Stimulated activated CD8-positive, alpha-beta memory T cell treated with anti-CD3 and anti-CD28 coated beads, Interleukin-15, amount 100 ng/mL, for 24 hours (primary cell): ENCODE results near the gene PARP15.
"Not testable (repeated sequence)": the region's sequence is repeated elsewhere in the genome, so short reads cannot be mapped to it uniquely, and the experiment has no call there.

ENCODE experiments used
- DNase-seq: peaks from one replicate; pipeline ENCODE4 v3.0.0-alpha.2; 2020; ENCODE audit warnings: low read depth

PARP15 gene

GRCh38 chr3:122665881-122666280 is 88.4 kb downstream of the PARP15 start:
- DNase-seq: no peak

GRCh38 chr3:122668930-122669730 is 91.7 kb downstream of the PARP15 start:
- DNase-seq: no peak

- DNase-seq: no peak
Observed at GRCh38 chr3:122671553-122671952, 94.1 kb downstream of the PARP15 start.

- no peak for DNase-seq
Observed at GRCh38 chr3:122674339-122674738, 96.9 kb downstream of the PARP15 start.

- no peak for DNase-seq
Observed at GRCh38 chr3:122676759-122677158, 99.3 kb downstream of the PARP15 start.

- no peak for DNase-seq
Observed at GRCh38 chr3:122677216-122677615, 99.8 kb downstream of the PARP15 start.

GRCh38 chr3:122678506-122678905 is 101.1 kb downstream of the PARP15 start:
- DNase-seq: no peak

- peak; percentile 47 for DNase-seq
Observed at GRCh38 chr3:122679085-122679881, 101.8 kb downstream of the PARP15 start.

GRCh38 chr3:122679882-122680474 is 102.5 kb downstream of the PARP15 start:
- DNase-seq: no peak

GRCh38 chr3:122680475-122681283 is 103.2 kb downstream of the PARP15 start, which contains the start of gene PARP14:
Gene PARP14 (plus strand): TSS chr3:122680839. CDS start chr3:122680884, 45 bp downstream.
- DNase-seq: no peak

- no peak for DNase-seq
Observed at GRCh38 chr3:122681284-122681973, 104.0 kb downstream of the PARP15 start.

GRCh38 chr3:122681974-122682409 is 104.5 kb downstream of the PARP15 start:
- no peak for DNase-seq

- not testable (repeated sequence) for DNase-seq
Observed at GRCh38 chr3:122682778-122683411, 105.4 kb downstream of the PARP15 start.

GRCh38 chr3:122687298-122687697 is 109.8 kb downstream of the PARP15 start:
- no peak for DNase-seq
